ENCODE data around the gene PDZD7.

PDZD7 gene

DNA sequence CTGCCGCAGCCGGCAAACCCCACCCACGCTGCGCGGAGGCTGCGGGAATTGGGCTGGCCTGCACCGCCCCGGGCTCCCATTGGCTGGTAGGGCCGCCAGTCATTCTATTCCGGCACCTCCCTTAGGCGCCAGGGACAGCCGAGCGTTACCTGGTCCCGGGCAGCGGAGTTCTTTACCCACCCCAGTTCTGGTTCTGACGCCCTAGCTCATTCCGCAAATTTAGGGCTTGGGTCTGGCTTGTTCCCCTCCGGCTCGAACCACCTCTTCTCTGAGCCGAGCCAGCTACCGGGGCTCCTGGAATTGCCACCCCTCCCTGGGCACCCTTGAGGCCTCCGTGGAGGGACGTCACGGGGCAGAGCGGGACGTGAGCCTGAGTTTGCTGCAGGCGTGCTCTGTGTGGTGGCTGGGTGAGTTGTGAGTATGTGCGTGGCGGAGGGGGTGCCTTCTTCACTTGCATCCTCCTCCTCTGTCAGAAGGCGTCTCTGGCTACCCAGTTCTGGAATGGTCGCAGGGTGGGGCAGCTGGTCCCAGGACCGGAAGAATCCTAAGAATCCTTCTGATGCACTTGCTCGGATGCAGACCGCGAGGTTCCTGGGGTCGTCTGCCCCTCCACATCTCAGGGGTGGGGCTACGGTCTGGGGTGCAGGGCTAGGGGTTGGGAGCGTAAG, at the start of gene PDZD7, which contains the start of gene SFXN3:
Gene PDZD7 (minus strand): TSS at position 2 of the 668 bp plus-strand sequence. CDS start 910 bp downstream, outside the sequence.
Gene SFXN3 (plus strand): TSS at position 107 of the 668 bp plus-strand sequence. CDS start 3,461 bp downstream, outside the sequence.
- peak within 1 kb of the TSS; percentile 80 for H3K4me3 ChIP-seq (ENCODE audit: low read depth, low read length)
- TF ChIP-seq, protein P1, sequence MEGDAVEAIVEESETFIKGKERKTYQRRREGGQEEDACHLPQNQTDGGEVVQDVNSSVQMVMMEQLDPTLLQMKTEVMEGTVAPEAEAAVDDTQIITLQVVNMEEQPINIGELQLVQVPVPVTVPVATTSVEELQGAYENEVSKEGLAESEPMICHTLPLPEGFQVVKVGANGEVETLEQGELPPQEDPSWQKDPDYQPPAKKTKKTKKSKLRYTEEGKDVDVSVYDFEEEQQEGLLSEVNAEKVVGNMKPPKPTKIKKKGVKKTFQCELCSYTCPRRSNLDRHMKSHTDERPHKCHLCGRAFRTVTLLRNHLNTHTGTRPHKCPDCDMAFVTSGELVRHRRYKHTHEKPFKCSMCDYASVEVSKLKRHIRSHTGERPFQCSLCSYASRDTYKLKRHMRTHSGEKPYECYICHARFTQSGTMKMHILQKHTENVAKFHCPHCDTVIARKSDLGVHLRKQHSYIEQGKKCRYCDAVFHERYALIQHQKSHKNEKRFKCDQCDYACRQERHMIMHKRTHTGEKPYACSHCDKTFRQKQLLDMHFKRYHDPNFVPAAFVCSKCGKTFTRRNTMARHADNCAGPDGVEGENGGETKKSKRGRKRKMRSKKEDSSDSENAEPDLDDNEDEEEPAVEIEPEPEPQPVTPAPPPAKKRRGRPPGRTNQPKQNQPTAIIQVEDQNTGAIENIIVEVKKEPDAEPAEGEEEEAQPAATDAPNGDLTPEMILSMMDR (conservative IDR thresholded peaks at IDR 0.05; ENCODE audit: low read depth, low read length) = no peak
- DNase-seq (ENCODE audit: low read depth) = peak; percentile 95

DNA sequence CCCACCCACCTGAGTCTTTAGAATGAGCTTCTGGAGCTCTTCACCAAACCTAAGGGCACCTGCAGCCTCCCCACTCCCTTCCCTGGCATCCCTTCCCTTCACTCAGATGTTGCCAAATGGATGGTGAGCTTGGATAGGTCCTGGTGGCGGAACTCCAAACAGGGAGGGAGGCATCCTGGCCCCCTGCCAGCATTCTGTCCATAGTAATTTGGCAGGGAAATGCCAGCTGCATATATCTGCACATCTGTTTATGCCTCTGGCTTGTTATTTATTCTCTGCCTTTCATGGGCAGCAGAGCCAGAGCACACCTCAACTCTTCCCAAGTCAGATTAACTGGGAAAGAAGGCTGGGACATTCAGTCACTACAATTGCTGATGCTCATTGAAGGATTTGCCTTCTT, 48.9 kb upstream of the PDZD7 start:
- TF ChIP-seq, protein P1 (conservative IDR thresholded peaks at IDR 0.05; ENCODE audit: low read depth, low read length) = no peak
- DNase-seq (ENCODE audit: low read depth) = no peak
- no peak overlapping the region for H3K4me3 ChIP-seq (ENCODE audit: low read depth, low read length)

DNA sequence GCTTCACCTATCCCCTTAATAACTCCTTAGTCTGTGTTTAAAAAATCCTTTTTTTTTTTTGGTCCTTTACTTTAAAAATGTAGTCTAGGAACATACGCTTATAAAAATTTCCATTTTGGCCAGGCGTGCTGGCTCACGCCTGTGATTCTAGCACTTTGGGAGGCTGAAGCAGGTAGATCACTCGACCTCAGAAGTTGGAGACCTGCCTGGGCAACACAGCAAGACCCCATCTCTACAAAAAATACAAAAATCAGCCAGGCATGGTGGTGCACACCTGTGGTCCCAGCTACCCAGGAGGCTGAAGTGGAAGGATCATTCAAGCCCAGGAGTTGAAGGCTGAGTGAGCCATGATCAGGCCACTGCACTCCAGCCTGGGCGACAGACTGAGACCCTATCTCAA, 45.7 kb upstream of the PDZD7 start:
- H3K4me3 ChIP-seq (ENCODE audit: low read depth, low read length) = no peak overlapping the region
- DNase-seq (ENCODE audit: low read depth) = no peak
- TF ChIP-seq, protein P1 (conservative IDR thresholded peaks at IDR 0.05; ENCODE audit: low read depth, low read length) = no peak

DNA sequence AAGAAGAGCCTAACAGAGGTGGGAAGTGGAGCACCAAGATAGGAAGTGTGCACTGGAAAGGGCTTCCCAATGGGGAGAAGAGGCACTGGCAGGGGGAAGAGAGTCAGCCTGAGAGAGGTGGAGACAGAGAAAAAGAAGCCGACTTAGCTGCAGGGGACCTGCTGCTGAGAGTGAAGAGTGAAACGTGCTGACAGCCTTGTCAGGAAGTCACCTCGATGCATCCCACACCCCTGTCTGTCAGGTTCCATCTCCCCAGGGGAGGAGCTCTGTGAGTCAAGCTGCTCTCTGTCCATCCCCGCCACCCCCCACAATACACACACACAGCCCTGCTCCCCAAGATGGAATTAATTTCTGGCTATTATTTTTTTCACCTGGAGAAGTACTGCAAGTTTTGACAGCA, 44.8 kb upstream of the PDZD7 start:
- TF ChIP-seq, protein P1 (conservative IDR thresholded peaks at IDR 0.05; ENCODE audit: low read depth, low read length) = no peak
- DNase-seq (ENCODE audit: low read depth) = no peak
- H3K4me3 ChIP-seq (ENCODE audit: low read depth, low read length) = no peak overlapping the region

DNA sequence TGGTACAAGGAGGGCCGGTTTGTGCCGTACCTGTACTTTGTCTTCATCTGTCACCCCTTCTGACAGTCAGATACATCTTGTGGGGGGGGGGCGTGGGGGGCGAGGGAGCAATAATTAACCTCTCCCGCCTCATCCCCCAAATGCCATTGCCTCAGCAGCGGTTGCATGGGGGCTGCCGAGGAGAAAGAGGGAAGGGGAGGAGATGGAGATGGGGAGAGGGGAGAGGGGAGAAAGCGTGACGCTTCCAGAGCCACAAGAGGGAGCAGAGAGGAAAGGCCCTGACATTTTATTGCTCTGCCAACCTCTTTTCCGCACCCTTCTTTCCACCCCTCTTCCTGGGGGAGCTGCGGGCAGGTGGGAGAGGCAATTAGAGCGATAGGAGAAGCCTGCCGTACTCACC, 42.7 kb upstream of the PDZD7 start:
- TF ChIP-seq, protein P1 (conservative IDR thresholded peaks at IDR 0.05; ENCODE audit: low read depth, low read length) = peak; percentile 16
- H3K4me3 ChIP-seq (ENCODE audit: low read depth, low read length) = no peak overlapping the region
- no peak for DNase-seq (ENCODE audit: low read depth)

DNA sequence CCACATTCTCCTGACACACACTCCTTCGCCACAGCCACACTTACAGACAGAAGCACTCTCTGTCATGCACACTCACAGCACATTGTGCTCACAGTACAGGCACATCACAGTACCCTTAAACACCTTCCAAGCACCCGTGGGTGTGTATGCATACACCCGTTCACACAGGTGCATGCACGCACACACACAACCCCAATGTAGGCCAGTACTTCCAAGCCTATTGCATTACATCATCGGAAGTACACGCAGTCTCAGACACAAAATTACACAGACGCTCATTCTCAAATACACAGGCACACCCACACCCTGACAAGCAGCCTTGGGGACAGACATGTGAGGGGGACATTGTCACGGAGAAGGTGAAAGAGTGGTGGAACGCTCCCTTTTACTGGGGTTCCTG, 42.0 kb upstream of the PDZD7 start:
- no peak for DNase-seq (ENCODE audit: low read depth)
- no peak overlapping the region for H3K4me3 ChIP-seq (ENCODE audit: low read depth, low read length)
- TF ChIP-seq, protein P1 (conservative IDR thresholded peaks at IDR 0.05; ENCODE audit: low read depth, low read length) = no peak

DNA sequence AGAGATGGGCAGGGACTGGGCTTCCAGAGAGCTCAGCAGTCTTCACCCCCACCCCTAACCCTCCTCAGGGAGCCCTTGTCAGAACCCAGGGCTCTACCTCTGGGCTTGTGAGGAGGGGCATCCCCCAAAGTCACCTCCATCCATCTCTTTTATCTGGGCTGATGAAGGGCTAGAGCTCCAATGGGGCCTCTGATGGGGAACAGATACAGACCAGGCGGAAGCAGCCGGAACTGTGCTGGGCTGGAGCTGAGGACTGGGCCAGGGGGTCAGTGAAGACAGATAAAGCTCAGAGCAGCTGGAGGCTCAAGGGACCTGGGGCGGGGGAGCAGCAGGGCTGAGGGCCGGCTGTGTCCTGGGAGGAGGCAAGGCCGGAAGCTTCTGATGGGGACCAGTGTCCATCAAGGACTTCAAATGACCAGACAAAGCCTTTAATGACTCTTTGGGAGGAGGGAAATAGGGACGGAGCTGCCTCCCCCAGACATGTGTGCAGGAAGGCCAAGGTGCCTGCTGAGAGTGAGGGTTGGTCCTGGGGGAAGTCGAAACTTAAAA, 41.0 kb upstream of the PDZD7 start:
- TF ChIP-seq, protein P1 (conservative IDR thresholded peaks at IDR 0.05; ENCODE audit: low read depth, low read length) = no peak
- DNase-seq (ENCODE audit: low read depth) = no peak
- no peak overlapping the region for H3K4me3 ChIP-seq (ENCODE audit: low read depth, low read length)
